A549 (cell line): ENCODE measurements around the gene HOXC11. TPM values are rescaled to one million over a fixed set of nuclear protein-coding genes. Genes with fewer than 3 reads are reported as not detected.

ENCODE experiments used
- ATAC-seq, 2 experiments: fragments of 200-7000 bp in 1 of 2; fragments of >200 bp in 1 of 2; cut with Nextera tagmentation in 1 of 2; cut with Tn5 transposase in 1 of 2; 3 replicates each; pipeline versions ENCODE4 v1.8.0 to v1.9.1; 2018 to 2020; ENCODE audit warnings: mild to moderate bottlenecking in 1 of 2, moderate library complexity in 1 of 2
- CTCF ChIA-PET: fragments of 300-600 bp; sonication (Branson Sonifier 250); formaldehyde crosslinking; extraction: SDS; loops from one replicate; lab custom pipeline; 2021; ENCODE audit warnings: antibody characterized with exemption, inconsistent platforms; lab: Yijun Ruan, JAX
- POLR2A ChIA-PET: fragments of 350-600 bp; formaldehyde crosslinking; extraction: SDS; loops from one replicate; lab custom pipeline; 2021; ENCODE audit warnings: antibody characterized with exemption, inconsistent platforms; lab: Yijun Ruan, JAX
- DNase-seq, 2 experiments: peaks; one replicate each; pipeline versions ENCODE4 v3.0.0 to v3.0.0-alpha.2; 2011 to 2016; ENCODE audit warnings: low read depth in 1 of 2, low spot score in 1 of 2
- FAIRE-seq: peaks from 2 replicates; lab custom pipeline; 2011; peaks lifted over from hg19 to GRCh38; lab: Jason Lieb, UNC
- H3K27ac ChIP-seq, 2 experiments: fragments of >200 bp; sonication (Bioruptor Twin); formaldehyde crosslinking; 3 replicates each; pipeline ENCODE4 v1.5.1; 2016 to 2017
- H3K4me1 ChIP-seq: fragments of >200 bp; sonication (Bioruptor Twin); formaldehyde crosslinking; 3 replicates; pipeline ENCODE4 v1.6.1; 2016
- H3K4me2 ChIP-seq: fragments of >200 bp; sonication (Bioruptor Twin); formaldehyde crosslinking; 3 replicates; pipeline ENCODE4 v1.6.1; 2016
- H3K4me3 ChIP-seq: fragments of >200 bp; sonication (Bioruptor Twin); formaldehyde crosslinking; 3 replicates; pipeline ENCODE4 v1.5.1; 2016
- H3K9me3 ChIP-seq: fragments of >200 bp; sonication (Bioruptor Twin); formaldehyde crosslinking; 3 replicates; pipeline ENCODE4 v1.6.1; 2016
- BCL3 ChIP-seq: fragments of >200 bp; sonication (Bioruptor Twin); formaldehyde crosslinking; IDR thresholded peaks from 3 replicates; pipeline ENCODE4 v1.6.1; 2016
- CBX2 ChIP-seq: fragments of 200-600 bp; sonication (generic); IDR thresholded peaks from 2 replicates; pipeline ENCODE4 v1.6.1; 2016; ENCODE audit warnings: low read depth, mild to moderate bottlenecking, borderline replicate concordance
- CHD4 ChIP-seq: fragments of 200-600 bp; sonication (generic); IDR thresholded peaks from 2 replicates; pipeline ENCODE4 v1.6.1; 2016; ENCODE audit warnings: antibody characterized with exemption, mild to moderate bottlenecking, borderline replicate concordance
- E2F6 ChIP-seq: IDR thresholded peaks from 2 replicates; pipeline ENCODE4 v1.6.1; 2012; ENCODE audit warnings: low read depth, borderline replicate concordance
- EHF ChIP-seq: fragments of 250-450 bp; sonication (Bioruptor Pico); IDR thresholded peaks from 2 replicates; pipeline ENCODE4 v1.5.0; 2020; ENCODE audit warnings: mild to moderate bottlenecking
- ELK1 ChIP-seq: fragments of 150-350 bp; IDR thresholded peaks from 2 replicates; pipeline ENCODE4 v1.6.1; 2014; ENCODE audit warnings: low read depth, mild to moderate bottlenecking, low read length
- FOXS1 ChIP-seq: fragments of 250-450 bp; sonication (Bioruptor Pico); IDR thresholded peaks from 2 replicates; pipeline ENCODE4 v1.5.0; 2020; ENCODE audit warnings: mild to moderate bottlenecking, moderate library complexity
- GATA3 ChIP-seq: IDR thresholded peaks from 2 replicates; pipeline ENCODE4 v1.6.1; 2012; ENCODE audit warnings: borderline replicate concordance
- HES2 ChIP-seq: fragments of >200 bp; sonication (Bioruptor Twin); formaldehyde crosslinking; IDR thresholded peaks from 2 replicates; pipeline ENCODE4 v1.6.1; 2016
- MAX ChIP-seq: IDR thresholded peaks from 2 replicates; pipeline ENCODE4 v1.6.1; 2012
- MAZ ChIP-seq: fragments of 150-350 bp; IDR thresholded peaks from 2 replicates; pipeline ENCODE4 v1.6.1; 2014; ENCODE audit warnings: antibody characterized with exemption, low read depth, low read length, borderline replicate concordance
- NPAS2 ChIP-seq: fragments of 250-450 bp; sonication (Bioruptor Pico); IDR thresholded peaks from 2 replicates; pipeline ENCODE4 v1.8.0; 2022; ENCODE audit warnings: mild to moderate bottlenecking, moderate library complexity, borderline replicate concordance
- PBX3 ChIP-seq: IDR thresholded peaks from 2 replicates; pipeline ENCODE4 v1.6.1; 2012
- POLR2A ChIP-seq: IDR thresholded peaks from 2 replicates; pipeline ENCODE4 v1.6.1; 2012; ENCODE audit warnings: mild to moderate bottlenecking, low read length
- POLR2AphosphoS2 ChIP-seq: conservative IDR thresholded peaks from 2 replicates; pipeline ENCODE4 v1.6.1; 2012; ENCODE audit warnings: low read length, improper control_type of control experiment, inconsistent platforms
- RAD21 ChIP-seq, 2 experiments: fragments of >200 bp in 1 of 2; sonication (Bioruptor Twin) in 1 of 2; formaldehyde crosslinking in 1 of 2; IDR thresholded peaks in 1 of 2; conservative IDR thresholded peaks in 1 of 2; 2 replicates in 1 of 2; 3 replicates in 1 of 2; pipeline ENCODE4 v1.6.1; 2012 to 2018; ENCODE audit warnings: inconsistent platforms in 1 of 2
- RARB ChIP-seq: fragments of 250-450 bp; sonication (Bioruptor Pico); IDR thresholded peaks from 2 replicates; pipeline ENCODE4 v1.8.0; 2021; ENCODE audit warnings: mild to moderate bottlenecking, moderate library complexity
- REST ChIP-seq: fragments of 200-600 bp; sonication (generic); IDR thresholded peaks from 2 replicates; pipeline ENCODE4 v1.6.1; 2016; ENCODE audit warnings: antibody characterized with exemption, mild to moderate bottlenecking, moderate library complexity
- TP53 ChIP-seq: fragments of 250-450 bp; sonication (Bioruptor Pico); IDR thresholded peaks from 2 replicates; pipeline ENCODE4 v1.5.0; 2021; ENCODE audit warnings: mild to moderate bottlenecking, moderate library complexity
- USF2 ChIP-seq: fragments of 450-650 bp; IDR thresholded peaks from 2 replicates; pipeline ENCODE4 v1.6.1; 2014; ENCODE audit warnings: antibody characterized with exemption
- ZSCAN20 ChIP-seq: fragments of 250-450 bp; sonication (Bioruptor Pico); IDR thresholded peaks from 2 replicates; pipeline ENCODE4 v1.8.0; 2022; ENCODE audit warnings: mild to moderate bottlenecking, moderate library complexity
- WGBS: methylation state at CpG from one replicate; pipeline ENCODE4 v1.1.6; 2017; ENCODE audit errors: missing lambda C conversion rate; 5-methylcytosine and 5-hydroxymethylcytosine counted together
- polyA plus RNA-seq, 4 experiments: library from polyadenylated mRNA; depleted of rRNA in 3 of 4; stranded (reverse); fragments of >200 nt; fragmentation: RNase III in 1 of 4; extraction: RNeasy Plus Mini Kit Qiagen cat#74134 plus additional on column Dnase treatment in 1 of 4; gene quantifications; 2 replicates in 3 of 4; 3 replicates in 1 of 4; pipeline ENCODE4 v1.2.3, GENCODE V29; 2011 to 2017

The HOXC11 gene
- polyA plus RNA-seq, 2 of the 4 experiments (the other 2 are of a cell fraction), result 0.45 to 0.58 TPM

- TF ChIP-seq REST (no peak), ZSCAN20 (no peak), POLR2A (peak; percentile 32; the same call in 1 of the 2 replicates), EHF (no peak), PBX3 (no peak), MAX (peak; percentile 84), GATA3 (no peak)
Observed at GRCh38 chr12:53974084-53975063, 1.4 kb downstream of the HOXC11 start, which contains the start of gene HOTAIR (continued).

- no peak for DNase-seq
- H3K4me3 ChIP-seq, result peak overlapping the region; percentile 57; the same call in 2 of the 3 replicates
- ChIA-PET POLR2A (no interaction called here), CTCF (interaction anchor here (1.6 to 2.3 kb wide), 4 partner anchors 10 to 233 kb away, joined by 5 to 12 read pairs (median 7); partner anchors contain the start of gene HOXC10)
- no peaks in the 10 kb centered on the region for H3K9me3 ChIP-seq
- H3K4me1 ChIP-seq, result peaks cover 27% of the 10 kb centered on the region
- ATAC-seq, result no peak
- H3K27ac ChIP-seq, result peak overlapping the region; percentile 83 to 95
- TF ChIP-seq MAX (no peak), CBX2 (no peak), USF2 (no peak)
- 84% methylated on average over 25 of the region's 25 CpGs for WGBS
- H3K4me2 ChIP-seq, result peak overlapping the region; percentile 88
- no peak for FAIRE-seq
Observed at GRCh38 chr12:53975064-53975471, 2.1 kb downstream of the HOXC11 start.

- 91% methylated on average over 31 of the region's 31 CpGs for WGBS
- peaks cover 27% of the 10 kb centered on the region for H3K4me1 ChIP-seq
- TF ChIP-seq POLR2AphosphoS2 (no peak), NPAS2 (CRISPR knock-in tag) (no peak), POLR2A (no peak), RARB (CRISPR knock-in tag) (no peak), FOXS1 (CRISPR knock-in tag) (no peak), ELK1 (no peak), TP53 (CRISPR knock-in tag) (no peak), GATA3 (no peak), BCL3 (no peak), HES2 (no peak), MAZ (no peak), CHD4 (no peak), RAD21 (conservative IDR thresholded peaks at IDR 0.05 in 1 of 2, IDR thresholded peaks at IDR 0.05 in 1 of 2) (no peak), E2F6 (no peak)
Observed at GRCh38 chr12:53975479-53976152, 2.7 kb downstream of the HOXC11 start.

More at GRCh38 chr12:53975479-53976152, 2.7 kb downstream of the HOXC11 start:
- Histone ChIP-seq H3K9me3 (no peaks in the 10 kb centered on the region), H3K4me2 (no peak overlapping the region; the same call in 2 of the 3 replicates), H3K27ac (no peak overlapping the region), H3K4me3 (no peak overlapping the region)
- no peak for FAIRE-seq
- POLR2A ChIA-PET, result no interaction called here
- no peak for DNase-seq
- no peak for ATAC-seq
- CTCF ChIA-PET, result interaction anchor here (1.5 to 2.3 kb wide), 5 partner anchors 9 to 232 kb away, joined by 3 to 12 read pairs (median 6); partner anchors contain the start of gene HOXC10
